Muscle of arm (tissue), 12 donors: Measurements from ENCODE around the gene SLC6A18. TPM values are rescaled to one million over a fixed set of nuclear protein-coding genes. Genes with fewer than 3 reads are reported as not detected.
"Not testable (repeated sequence)": the region's sequence is repeated elsewhere in the genome, so short reads cannot be mapped to it uniquely, and the experiment has no call there.

ENCODE experiments used
- DNase-seq: peaks from one replicate; pipeline ENCODE4 v3.0.0-alpha.2; 2013
- polyA plus RNA-seq, 12 donors: library from polyadenylated mRNA; unstranded; fragments of 120-200 nt; gene quantifications; one replicate each; pipeline ENCODE4 v1.2.1, GENCODE V29; 2013; ENCODE audit not compliant: insufficient read length in 12 of 12

The SLC6A18 gene
- polyA plus RNA-seq, 12 donors, result not detected

GRCh38 chr5:1253456-1254105 is 28.4 kb downstream of the SLC6A18 start:
- no peak for DNase-seq

- DNase-seq, result no peak
These were observed 29.0 kb downstream of the SLC6A18 start for GRCh38 chr5:1254196-1254595.

- no peak for DNase-seq
These were observed 29.9 kb downstream of the SLC6A18 start for GRCh38 chr5:1255081-1255561.

GRCh38 chr5:1256776-1257175 is 31.6 kb downstream of the SLC6A18 start:
- DNase-seq, result no peak

GRCh38 chr5:1257363-1257762 is 32.2 kb downstream of the SLC6A18 start:
- no peak for DNase-seq

- DNase-seq, result no peak
These were observed 32.7 kb downstream of the SLC6A18 start for GRCh38 chr5:1257841-1258240.

- no peak for DNase-seq
These were observed 34.8 kb downstream of the SLC6A18 start for GRCh38 chr5:1259806-1260480.

- no peak for DNase-seq
These were observed 36.5 kb downstream of the SLC6A18 start for GRCh38 chr5:1261643-1262042.

- no peak for DNase-seq
These were observed 37.2 kb downstream of the SLC6A18 start for GRCh38 chr5:1262381-1262780.

GRCh38 chr5:1264211-1264610 is 39.0 kb downstream of the SLC6A18 start:
- DNase-seq, result no peak

GRCh38 chr5:1265026-1265425 is 39.8 kb downstream of the SLC6A18 start:
- no peak for DNase-seq

GRCh38 chr5:1265461-1266455 is 40.6 kb downstream of the SLC6A18 start:
- DNase-seq, result no peak

GRCh38 chr5:1266791-1267190 is 41.6 kb downstream of the SLC6A18 start:
- no peak for DNase-seq

- not testable (repeated sequence) for DNase-seq
These were observed 42.3 kb downstream of the SLC6A18 start for GRCh38 chr5:1267464-1267863.

- no peak for DNase-seq
These were observed 42.9 kb downstream of the SLC6A18 start for GRCh38 chr5:1268056-1268455.

GRCh38 chr5:1268666-1269065 is 43.5 kb downstream of the SLC6A18 start:
- DNase-seq, result no peak

- DNase-seq, result no peak
These were observed 45.2 kb downstream of the SLC6A18 start for GRCh38 chr5:1270426-1270825.

GRCh38 chr5:1270933-1271914 is 46.0 kb downstream of the SLC6A18 start:
- no peak for DNase-seq

- no peak for DNase-seq
These were observed 47.0 kb downstream of the SLC6A18 start for GRCh38 chr5:1272201-1272600.

GRCh38 chr5:1273745-1274144 is 48.6 kb downstream of the SLC6A18 start:
- DNase-seq, result no peak

GRCh38 chr5:1274471-1274870 is 49.3 kb downstream of the SLC6A18 start:
- no peak for DNase-seq
